IMR-90 (cell line): ENCODE measurements around the gene SLC5A2. TPM values are rescaled to one million over a fixed set of nuclear protein-coding genes. Genes with fewer than 3 reads are reported as not detected.

Experiments used
- ATAC-seq: fragments of 200-7000 bp; cut with Tn5 transposase; 2 replicates; pipeline ENCODE4 v1.9.1; 2020; ENCODE audit warnings: low read depth, mild to moderate bottlenecking, moderate library complexity
- BruUV-seq: library from RNA; stranded (reverse); fragments of 400-500 nt; replicated peaks from 2 replicates; lab custom pipeline; 2021; lab: Mats Ljungman, UMichigan
- CTCF ChIA-PET: fragments of 300-600 bp; formaldehyde crosslinking; extraction: SDS; loops from one replicate; lab custom pipeline; 2021; ENCODE audit warnings: antibody characterized with exemption; lab: Yijun Ruan, JAX
- POLR2A ChIA-PET: fragments of 300-600 bp; sonication (Branson Sonifier 250); formaldehyde crosslinking; loops from one replicate; lab custom pipeline; 2022; ENCODE audit warnings: antibody characterized with exemption; ENCODE audit not compliant: unreplicated experiment; lab: Charles Lee
- DNase-seq: peaks from one replicate; pipeline ENCODE4 v3.0.0; 2013
- H2AFZ ChIP-seq: replicated peaks from 2 replicates; pipeline ENCODE3; 2013; ENCODE audit warnings: low read length, mild to moderate bottlenecking; ENCODE audit not compliant: poor library complexity
- H2AK5ac ChIP-seq: 2 replicates; pipeline ENCODE4 v1.6.1; 2013; ENCODE audit warnings: low read depth, low read length, inconsistent platforms
- H2AK9ac ChIP-seq: replicated peaks from 2 replicates; pipeline ENCODE3; 2013; ENCODE audit warnings: mild to moderate bottlenecking, low read depth, low read length, moderate library complexity; ENCODE audit not compliant: poor library complexity
- H2BK120ac ChIP-seq: 2 replicates; pipeline ENCODE4 v1.6.1; 2013; ENCODE audit warnings: low read depth, low read length, inconsistent platforms
- H2BK15ac ChIP-seq: 3 replicates; pipeline ENCODE4 v1.6.1; 2013; ENCODE audit warnings: low read depth, low read length, inconsistent platforms
- H2BK20ac ChIP-seq: 2 replicates; pipeline ENCODE4 v1.6.1; 2013; ENCODE audit warnings: low read depth, mild to moderate bottlenecking, inconsistent platforms, low read length, moderate library complexity
- H2BK5ac ChIP-seq: 2 replicates; pipeline ENCODE4 v1.6.1; 2013; ENCODE audit warnings: mild to moderate bottlenecking, low read depth, low read length, inconsistent platforms; ENCODE audit not compliant: poor library complexity, severe bottlenecking
- H3K14ac ChIP-seq: replicated peaks from 2 replicates; pipeline ENCODE4 v1.6.1; 2013; ENCODE audit warnings: low read depth, low read length, inconsistent platforms
- H3K18ac ChIP-seq: 2 replicates; pipeline ENCODE4 v1.6.1; 2013; ENCODE audit warnings: low read depth, low read length, control low read depth
- H3K23ac ChIP-seq: 2 replicates; pipeline ENCODE4 v1.6.1; 2013; ENCODE audit warnings: low read depth, low read length, inconsistent platforms
- H3K27ac ChIP-seq: 2 replicates; pipeline ENCODE4 v1.5.1; 2013; ENCODE audit warnings: mild to moderate bottlenecking, control low read depth, low read length; ENCODE audit not compliant: insufficient read depth
- H3K27me3 ChIP-seq: 2 replicates; pipeline ENCODE4 v1.6.1; 2013; ENCODE audit warnings: low read length; ENCODE audit not compliant: control insufficient read depth, insufficient read depth
- H3K36me3 ChIP-seq: 2 replicates; pipeline ENCODE4 v1.6.1; 2013; ENCODE audit warnings: low read length, mixed read lengths; ENCODE audit not compliant: control insufficient read depth, insufficient read depth
- H3K4ac ChIP-seq: 2 replicates; pipeline ENCODE4 v1.6.1; 2013; ENCODE audit warnings: low read depth, low read length, inconsistent platforms
- H3K4me1 ChIP-seq: 2 replicates; pipeline ENCODE4 v1.6.1; 2013; ENCODE audit warnings: low read length, mixed read lengths; ENCODE audit not compliant: control insufficient read depth, insufficient read depth
- H3K4me2 ChIP-seq: 2 replicates; pipeline ENCODE4 v1.6.1; 2013; ENCODE audit warnings: low read depth, mild to moderate bottlenecking, control low read depth, low read length, moderate library complexity
- H3K4me3 ChIP-seq: 2 replicates; pipeline ENCODE4 v1.5.1; 2013; ENCODE audit warnings: low read depth, mild to moderate bottlenecking, control low read depth, low read length, moderate library complexity; ENCODE audit not compliant: insufficient read depth
- H3K56ac ChIP-seq: 2 replicates; pipeline ENCODE4 v1.6.1; 2013; ENCODE audit warnings: low read length, inconsistent platforms; ENCODE audit not compliant: insufficient read depth; ENCODE audit errors: extremely low read depth
- H3K79me1 ChIP-seq, 2 experiments: 2 replicates each; pipeline ENCODE4 v1.6.1; 2013; ENCODE audit warnings: low read length in 2 of 2, inconsistent platforms in 1 of 2, low read depth in 1 of 2
- H3K9ac ChIP-seq: 2 replicates; pipeline ENCODE4 v1.6.1; 2013; ENCODE audit warnings: low read depth, low read length, control low read depth
- H3K9me1 ChIP-seq: 2 replicates; pipeline ENCODE4 v1.6.1; 2013; ENCODE audit warnings: low read length, inconsistent platforms; ENCODE audit not compliant: insufficient read depth
- H3K9me3 ChIP-seq: 2 replicates; pipeline ENCODE4 v1.6.1; 2013; ENCODE audit warnings: low read length; ENCODE audit not compliant: control insufficient read depth, insufficient read depth
- H4K20me1 ChIP-seq: 2 replicates; pipeline ENCODE4 v1.6.1; 2013; ENCODE audit warnings: low read length, inconsistent platforms; ENCODE audit not compliant: insufficient read depth
- H4K5ac ChIP-seq: 2 replicates; pipeline ENCODE4 v1.6.1; 2013; ENCODE audit warnings: mild to moderate bottlenecking, low read depth, low read length, control low read depth
- H4K8ac ChIP-seq, 2 experiments: 2 replicates each; pipeline ENCODE4 v1.6.1; 2013; ENCODE audit warnings: low read depth in 2 of 2, low read length in 2 of 2, control low read depth in 1 of 2, inconsistent platforms in 1 of 2
- H4K91ac ChIP-seq: 2 replicates; pipeline ENCODE4 v1.6.1; 2013; ENCODE audit warnings: low read depth, low read length, inconsistent platforms; ENCODE audit not compliant: insufficient read depth
- BHLHE40 ChIP-seq: fragments of 150-350 bp; IDR thresholded peaks from 2 replicates; pipeline ENCODE4 v1.6.1; 2016; ENCODE audit warnings: mild to moderate bottlenecking, low read depth, low read length
- CEBPB ChIP-seq: IDR thresholded peaks from 2 replicates; pipeline ENCODE4 v1.6.1; 2012; ENCODE audit warnings: low read depth, low read length, improper control_type of control experiment
- CHD1 ChIP-seq: IDR thresholded peaks from 2 replicates; pipeline ENCODE4 v1.6.1; 2012; ENCODE audit warnings: low read depth, low read length, improper control_type of control experiment
- CTCF ChIP-seq: conservative IDR thresholded peaks from 2 replicates; pipeline ENCODE4 v1.5.1; 2012; ENCODE audit warnings: mild to moderate bottlenecking, low read depth, low read length, improper control_type of control experiment
- FOS ChIP-seq: fragments of 150-350 bp; IDR thresholded peaks from 2 replicates; pipeline ENCODE4 v1.6.1; 2016; ENCODE audit warnings: low read depth, low read length
- MAFK ChIP-seq: IDR thresholded peaks from 2 replicates; pipeline ENCODE4 v1.6.1; 2012; ENCODE audit warnings: low read depth, low read length, improper control_type of control experiment
- MAZ ChIP-seq: IDR thresholded peaks from 2 replicates; pipeline ENCODE4 v1.6.1; 2012; ENCODE audit warnings: low read depth, mild to moderate bottlenecking, low read length, improper control_type of control experiment, moderate library complexity, borderline replicate concordance
- MXI1 ChIP-seq: IDR thresholded peaks from 2 replicates; pipeline ENCODE4 v1.6.1; 2012; ENCODE audit warnings: low read depth, mild to moderate bottlenecking, low read length, moderate library complexity, borderline replicate concordance
- NFE2L2 ChIP-seq: fragments of 150-350 bp; IDR thresholded peaks from 2 replicates; pipeline ENCODE4 v1.6.1; 2016; ENCODE audit warnings: low read depth, mild to moderate bottlenecking, low read length
- RAD21 ChIP-seq: IDR thresholded peaks from 2 replicates; pipeline ENCODE4 v1.6.1; 2012; ENCODE audit warnings: low read length, improper control_type of control experiment
- RCOR1 ChIP-seq: IDR thresholded peaks from 2 replicates; pipeline ENCODE4 v1.6.1; 2012; ENCODE audit warnings: mild to moderate bottlenecking, low read length, improper control_type of control experiment; ENCODE audit not compliant: insufficient replicate concordance
- RFX5 ChIP-seq: IDR thresholded peaks from 2 replicates; pipeline ENCODE4 v1.8.0; 2012; ENCODE audit warnings: low read depth, mild to moderate bottlenecking, low read length, moderate library complexity
- USF2 ChIP-seq: fragments of 150-350 bp; IDR thresholded peaks from 2 replicates; pipeline ENCODE4 v1.6.1; 2017; ENCODE audit warnings: mild to moderate bottlenecking, antibody characterized with exemption, low read length, low read depth
- WGBS, 2 experiments: methylation state at CpG; one replicate each; pipeline versions ENCODE4 v1.1.5 to v1.1.7; 2013; ENCODE audit warnings: missing lambda C conversion rate in 2 of 2; ENCODE audit not compliant: insufficient read length in 1 of 2; ENCODE audit errors: extremely low coverage in 2 of 2; 5-methylcytosine and 5-hydroxymethylcytosine counted together
- dilution Hi-C: fragments of 300-500 bp; cut with HindIII; formaldehyde crosslinking; loops from one replicate; pipeline ENCODE4 v1.14.3; 2018; ENCODE audit warnings: low sequenced_read_pairs; ENCODE audit not compliant: unreplicated experiment
- in situ Hi-C: fragments of 300-500 bp; cut with MboI; formaldehyde crosslinking; loops from 3 replicates; pipeline ENCODE4 v1.14.3; 2019; ENCODE audit warnings: low sequenced_read_pairs, inconsistent platforms, mixed read lengths
- intact Hi-C: fragments of 100-400 bp; cut with micrococcal nuclease; formaldehyde crosslinking; loops from 2 replicates; pipeline ENCODE4 v1.10.0; 2022
- polyA plus RNA-seq, 3 experiments: library from polyadenylated mRNA; depleted of rRNA; stranded (reverse); fragments of >200 nt; gene quantifications; 2 replicates each; pipeline ENCODE4 v1.2.3, GENCODE V29; 2012; ENCODE audit warnings: low replicate concordance in 1 of 3
- total RNA-seq: library from RNA; depleted of rRNA; stranded (reverse); fragments of >200 nt; gene quantifications from 2 replicates; pipeline ENCODE4 v1.2.3, GENCODE V29; 2012
- TF ChIP-seq, protein P1 (sequence below): fragments of 150-350 bp; IDR thresholded peaks from 2 replicates; pipeline ENCODE4 v1.6.1; 2016; ENCODE audit warnings: low read depth, mild to moderate bottlenecking, low read length, moderate library complexity, borderline replicate concordance

Gene SLC5A2
- total and polyA plus RNA-seq, 2 of the 4 experiments (the other 2 are of a cell fraction) = not detected

DNA sequence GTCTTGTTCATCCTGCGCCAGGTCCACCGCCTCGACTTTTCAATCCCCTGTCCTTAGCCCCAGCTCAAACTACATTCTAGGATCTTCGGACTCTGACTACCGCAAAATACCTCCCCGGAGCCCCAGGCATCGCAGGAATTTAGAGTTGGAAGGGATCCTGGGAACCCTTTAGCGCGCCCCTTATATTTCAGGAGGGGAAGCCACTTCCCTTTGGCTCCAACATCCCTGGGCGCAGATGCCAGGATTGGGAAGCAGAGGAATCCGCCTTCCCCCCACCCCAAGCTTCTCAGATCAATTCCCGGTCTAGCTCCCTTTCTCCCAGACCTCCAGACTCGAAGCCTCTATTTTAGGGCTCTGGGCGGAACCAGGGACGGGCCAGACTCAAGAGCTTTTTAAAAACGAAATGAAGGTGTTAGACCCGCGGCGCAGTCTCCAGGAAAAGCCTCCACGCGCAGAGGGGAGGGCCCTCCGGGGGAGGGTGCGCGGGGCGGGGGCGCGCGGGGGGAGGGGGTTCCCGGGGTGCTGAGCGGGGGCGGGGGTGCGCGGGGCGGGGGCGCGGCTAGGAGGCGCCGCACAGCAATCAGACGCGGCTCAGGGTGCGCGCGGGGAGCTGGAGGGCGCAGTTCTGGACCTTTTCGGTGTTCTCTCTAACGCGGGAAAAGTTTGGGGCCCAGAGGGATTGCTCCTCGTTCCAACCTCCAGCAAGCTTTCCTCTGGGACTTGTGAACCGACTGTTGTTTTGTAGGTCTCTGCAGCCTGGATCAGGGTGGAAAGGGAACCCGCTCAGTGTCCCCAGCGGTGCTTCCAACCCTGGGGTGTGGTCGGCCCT, 46.4 kb downstream of the SLC5A2 start:
- Histone ChIP-seq H4K5ac (no peak overlapping the region), H3K4me1 (peaks cover 4% of the 10 kb centered on the region; the same call in 1 of the 2 replicates), H2AK5ac (no peak overlapping the region), H3K4ac (no peak overlapping the region), H3K4me3 (peak overlapping the region; percentile 40), H4K8ac (no peak overlapping the region), H3K9me3 (no peaks in the 10 kb centered on the region), H2BK5ac (no peak overlapping the region), H3K56ac (no peak overlapping the region), H4K91ac (no peak overlapping the region), H2AFZ (peak overlapping the region; percentile 70), H3K79me1 (no peaks in the 10 kb centered on the region), H3K18ac (no peak overlapping the region), H3K14ac (no peak overlapping the region), H3K23ac (no peak overlapping the region), H2AK9ac (no peak overlapping the region), H3K27me3 (peaks cover 24% of the 10 kb centered on the region), H2BK20ac (no peak overlapping the region), H4K20me1 (no peaks in the 10 kb centered on the region), H3K4me2 (peak overlapping the region; percentile 85), H3K9me1 (no peaks in the 10 kb centered on the region), H3K36me3 (no peaks in the 10 kb centered on the region), H2BK120ac (no peak overlapping the region), H3K9ac (peak overlapping the region; percentile 21; the same call in 1 of the 2 replicates), H3K27ac (no peak overlapping the region), H2BK15ac (no peak overlapping the region)
- intact Hi-C loops (loop anchor here (2.0 kb wide), 1 partner anchor 21 kb away; the partner anchor contains the start of gene RUSF1), in situ Hi-C loops (no loop called here), dilution Hi-C loops (no loop called here)
- BruUV-seq = no TSS peak
- CTCF ChIA-PET = no interaction called here
- POLR2A ChIA-PET = interaction anchor here (0.6 kb wide), 1 partner anchor 307 kb away, joined by 7 read pairs; no protein-coding TSS in a partner anchor
- 0% methylated on average over 7 of the region's 52 CpGs; no CpG with 5 or more reads in 1 of the 2 experiments for WGBS, 2 experiments
- DNase-seq (peak; percentile 23), ATAC-seq (peak; percentile 78)
- no peak for TF ChIP-seq NFE2L2
- no peak for TF ChIP-seq MAZ
- no peak for TF ChIP-seq MAFK
- TF ChIP-seq, protein P1, sequence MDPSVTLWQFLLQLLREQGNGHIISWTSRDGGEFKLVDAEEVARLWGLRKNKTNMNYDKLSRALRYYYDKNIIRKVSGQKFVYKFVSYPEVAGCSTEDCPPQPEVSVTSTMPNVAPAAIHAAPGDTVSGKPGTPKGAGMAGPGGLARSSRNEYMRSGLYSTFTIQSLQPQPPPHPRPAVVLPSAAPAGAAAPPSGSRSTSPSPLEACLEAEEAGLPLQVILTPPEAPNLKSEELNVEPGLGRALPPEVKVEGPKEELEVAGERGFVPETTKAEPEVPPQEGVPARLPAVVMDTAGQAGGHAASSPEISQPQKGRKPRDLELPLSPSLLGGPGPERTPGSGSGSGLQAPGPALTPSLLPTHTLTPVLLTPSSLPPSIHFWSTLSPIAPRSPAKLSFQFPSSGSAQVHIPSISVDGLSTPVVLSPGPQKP = no peak
- TF ChIP-seq RFX5 = no peak
- TF ChIP-seq RAD21 = no peak
- TF ChIP-seq CHD1 = no peak
- TF ChIP-seq USF2 = no peak
- TF ChIP-seq FOS = no peak
- TF ChIP-seq CTCF = no peak
- TF ChIP-seq BHLHE40 = no peak
- TF ChIP-seq RCOR1 = no peak
- no peak for TF ChIP-seq CEBPB
- TF ChIP-seq MXI1 = no peak
